Activated gamma-delta T cell treated with Interleukin-2 at 50 U/mL for 16 hours (primary cell): Measurements from ENCODE around the gene PARD6A.

Experiments
- DNase-seq: peaks from one replicate; pipeline ENCODE4 v3.0.0-alpha.2; 2020

PARD6A gene

DNA sequence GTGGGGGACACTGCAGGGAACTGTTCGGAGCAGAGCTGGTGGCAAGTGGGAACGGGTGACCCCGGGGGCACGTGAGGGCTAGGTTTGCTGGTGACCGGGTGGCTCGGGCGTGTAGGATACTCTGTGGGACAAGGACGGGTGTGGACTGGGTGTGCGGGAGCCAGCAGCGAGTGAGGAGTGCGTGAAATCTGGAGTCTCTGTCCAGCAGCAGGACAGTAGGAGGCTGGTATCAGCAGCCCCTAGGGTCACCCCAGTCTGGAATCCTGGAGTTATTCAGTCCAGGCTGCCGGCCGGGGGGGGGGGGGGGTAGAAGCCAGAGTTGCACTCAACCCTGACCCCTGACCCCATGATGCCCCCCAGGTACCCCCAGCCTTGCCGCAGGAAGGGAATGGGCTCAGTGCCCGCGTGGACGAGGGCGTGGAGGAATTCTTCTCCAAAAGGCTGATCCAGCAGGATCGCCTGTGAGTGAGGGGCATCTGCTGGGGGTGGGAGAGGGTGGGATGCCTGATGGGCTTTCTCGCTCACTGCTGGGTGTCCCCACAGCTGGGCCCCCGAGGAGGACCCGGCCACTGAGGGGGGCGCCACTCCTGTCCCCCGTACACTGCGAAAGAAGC lies 6.9 kb upstream of the PARD6A start:
- DNase-seq = no peak

DNA sequence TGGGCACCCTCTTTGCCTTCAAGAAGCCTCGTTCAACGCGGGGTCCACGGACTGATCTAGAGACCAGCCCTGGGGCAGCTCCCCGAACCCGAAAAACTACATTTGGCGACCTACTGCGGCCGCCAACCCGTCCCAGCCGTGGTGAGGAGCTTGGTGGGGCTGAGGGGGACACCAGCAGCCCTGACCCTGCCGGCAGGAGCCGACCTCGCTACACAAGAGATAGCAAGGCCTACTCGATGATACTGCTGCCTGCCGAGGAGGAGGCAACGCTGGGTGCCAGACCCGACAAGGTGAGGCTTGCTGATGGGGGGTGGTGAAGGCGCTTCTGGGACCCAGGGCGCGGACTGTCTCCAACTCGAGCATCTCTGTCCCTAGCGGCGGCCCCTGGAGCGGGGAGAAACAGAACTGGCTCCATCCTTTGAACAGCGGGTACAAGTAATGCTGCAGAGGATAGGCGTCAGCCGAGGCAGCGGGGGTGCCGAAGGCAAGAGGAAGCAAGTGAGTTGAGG lies 6.3 kb upstream of the PARD6A start:
- no peak for DNase-seq

- no peak for DNase-seq
Observed at GRCh38 chr16:67655363-67655762, 5.4 kb upstream of the PARD6A start.

GRCh38 chr16:67656344-67657016 lies 4.3 kb upstream of the PARD6A start:
- DNase-seq = no peak

DNA sequence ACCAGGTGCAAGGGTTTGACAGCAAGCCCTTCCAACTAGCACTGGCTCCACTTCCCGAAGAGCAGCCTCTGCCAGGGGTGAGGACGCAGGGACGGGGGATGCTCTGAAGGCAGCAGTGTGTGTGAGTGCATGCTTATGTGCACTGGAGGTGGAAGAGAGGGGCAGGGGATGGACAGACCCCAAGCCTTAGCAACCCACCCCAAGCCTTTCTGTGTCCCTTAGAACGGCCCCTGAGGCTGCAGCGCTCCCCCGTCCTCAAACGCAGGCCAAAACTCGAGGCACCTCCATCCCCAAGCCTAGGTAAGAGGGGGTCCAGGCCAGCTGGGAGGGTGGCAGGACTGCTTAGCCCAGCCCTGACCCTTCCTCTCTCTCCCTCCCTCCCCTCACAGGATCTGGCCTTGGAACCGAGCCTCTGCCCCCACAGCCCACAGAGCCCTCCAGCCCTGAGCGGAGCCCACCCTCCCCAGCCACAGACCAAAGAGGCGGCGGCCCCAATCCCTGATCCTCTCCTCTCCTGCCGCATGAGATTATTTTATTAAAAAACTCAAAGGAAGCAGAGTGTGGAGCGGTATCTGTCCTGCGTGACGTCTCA lies 3.6 kb upstream of the PARD6A start:
- no peak for DNase-seq

- DNase-seq = no peak
Observed at GRCh38 chr16:67657751-67658518, 2.8 kb upstream of the PARD6A start.

DNA sequence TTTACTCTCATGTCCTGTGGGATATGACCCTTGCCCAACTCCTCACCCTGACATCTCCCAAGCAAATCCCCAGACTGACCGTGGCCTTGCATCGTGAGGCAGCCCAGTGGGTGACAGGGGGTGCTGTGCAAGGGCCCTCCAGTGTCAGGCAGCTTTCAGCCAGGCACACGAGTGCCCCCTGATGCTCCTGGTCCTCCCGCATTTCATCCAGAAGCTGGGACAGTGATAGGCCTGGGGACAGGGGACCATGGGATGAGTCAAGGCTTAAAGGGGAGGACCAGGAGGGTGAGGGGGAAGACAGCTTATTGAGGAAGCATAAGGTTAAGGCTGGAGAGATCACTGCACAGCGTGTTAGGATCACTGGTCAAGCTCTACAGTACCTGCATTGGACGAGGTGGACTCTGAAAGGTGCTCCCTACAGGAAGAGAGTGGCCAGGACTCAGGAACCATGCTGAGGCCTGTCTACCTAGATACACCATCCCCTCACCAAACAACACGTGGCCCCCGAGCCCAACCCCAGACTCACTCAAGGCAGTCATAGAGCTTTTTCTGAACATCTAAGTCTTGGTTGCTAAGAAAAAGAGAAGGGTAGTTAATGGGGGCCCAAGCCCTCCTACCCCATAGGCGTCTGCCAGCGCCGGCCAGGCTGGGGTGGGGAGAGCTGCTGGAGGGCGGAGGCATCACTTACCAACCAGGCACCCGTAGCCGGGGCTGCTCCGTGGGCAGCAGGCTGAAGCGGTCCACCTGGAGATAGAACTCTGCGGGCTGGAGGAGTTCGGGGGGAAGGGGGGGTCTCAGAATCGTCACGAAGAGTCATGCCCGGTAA lies 1.7 kb upstream of the PARD6A start:
- DNase-seq = no peak

GRCh38 chr16:67659675-67660563 lies 841 bp upstream of the PARD6A start, which contains the start of gene ACD:
TSS of gene ACD (minus strand) at chr16:67660260. CDS start at chr16:67660220, 40 bp downstream.
- DNase-seq = peak; percentile 91

DNA sequence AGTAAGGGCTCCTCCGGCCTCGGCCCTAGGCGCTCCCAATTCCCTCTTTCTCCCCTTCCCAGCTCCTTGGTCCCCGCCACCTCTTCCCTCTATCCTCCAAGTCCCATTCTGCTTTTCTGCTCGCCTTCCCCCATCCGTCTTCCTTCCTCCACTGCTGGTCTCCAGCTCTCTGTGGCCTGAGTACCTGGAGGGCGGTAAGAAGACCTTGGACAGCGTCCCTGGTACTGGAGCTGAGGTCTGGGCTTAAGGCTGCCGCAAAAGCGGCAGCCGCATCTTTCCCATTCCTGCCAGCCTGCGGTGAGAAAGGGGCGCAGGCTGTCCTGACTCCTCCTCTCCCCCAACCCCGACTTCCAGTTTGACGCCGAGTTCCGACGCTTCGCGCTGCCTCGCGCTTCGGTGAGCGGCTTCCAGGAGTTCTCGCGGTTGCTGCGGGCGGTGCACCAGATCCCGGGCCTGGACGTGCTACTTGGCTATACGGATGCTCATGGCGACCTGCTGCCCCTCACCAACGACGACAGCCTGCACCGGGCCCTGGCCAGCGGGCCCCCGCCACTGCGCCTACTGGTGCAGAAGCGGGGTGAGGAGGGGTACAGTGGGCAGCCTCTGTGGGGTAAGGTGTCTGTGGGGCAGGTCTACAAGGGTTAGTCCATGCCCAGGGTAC lies 471 bp downstream of the PARD6A start:
- no peak for DNase-seq

DNA sequence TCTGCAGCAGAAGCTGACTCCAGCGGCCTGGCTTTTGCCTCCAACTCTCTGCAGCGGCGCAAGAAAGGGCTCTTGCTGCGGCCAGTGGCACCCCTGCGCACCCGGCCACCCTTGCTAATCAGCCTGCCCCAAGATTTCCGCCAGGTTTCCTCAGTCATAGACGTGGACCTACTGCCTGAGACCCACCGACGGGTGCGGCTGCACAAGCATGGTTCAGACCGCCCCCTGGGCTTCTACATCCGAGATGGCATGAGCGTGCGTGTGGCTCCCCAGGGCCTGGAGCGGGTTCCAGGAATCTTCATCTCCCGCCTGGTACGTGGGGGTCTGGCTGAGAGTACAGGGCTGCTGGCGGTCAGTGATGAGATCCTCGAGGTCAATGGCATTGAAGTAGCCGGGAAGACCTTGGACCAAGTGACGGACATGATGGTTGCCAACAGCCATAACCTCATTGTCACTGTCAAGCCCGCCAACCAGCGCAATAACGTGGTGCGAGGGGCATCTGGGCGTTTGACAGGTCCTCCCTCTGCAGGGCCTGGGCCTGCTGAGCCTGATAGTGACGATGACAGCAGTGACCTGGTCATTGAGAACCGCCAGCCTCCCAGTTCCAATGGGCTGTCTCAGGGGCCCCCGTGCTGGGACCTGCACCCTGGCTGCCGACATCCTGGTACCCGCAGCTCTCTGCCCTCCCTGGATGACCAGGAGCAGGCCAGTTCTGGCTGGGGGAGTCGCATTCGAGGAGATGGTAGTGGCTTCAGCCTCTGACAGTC lies 1.3 kb downstream of the PARD6A start:
- no peak for DNase-seq

DNA sequence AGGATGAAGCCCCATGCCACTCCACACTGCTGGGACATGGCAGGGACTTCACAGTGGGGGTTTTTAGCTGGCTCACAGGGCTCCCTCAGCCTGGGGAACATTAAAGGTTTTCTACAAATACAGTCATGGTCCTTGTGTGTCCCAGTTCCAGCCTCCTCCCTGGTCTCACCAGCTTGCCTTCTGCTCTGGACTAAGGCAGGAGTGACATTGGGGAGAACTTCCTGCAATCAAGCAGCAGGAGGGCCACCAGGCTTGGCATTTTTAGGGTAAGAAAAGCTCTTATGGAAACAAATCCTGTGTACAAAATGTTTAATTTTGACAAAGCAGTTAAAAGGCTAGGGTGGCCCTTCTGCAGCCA lies 1.9 kb downstream of the PARD6A start:
- no peak for DNase-seq

DNA sequence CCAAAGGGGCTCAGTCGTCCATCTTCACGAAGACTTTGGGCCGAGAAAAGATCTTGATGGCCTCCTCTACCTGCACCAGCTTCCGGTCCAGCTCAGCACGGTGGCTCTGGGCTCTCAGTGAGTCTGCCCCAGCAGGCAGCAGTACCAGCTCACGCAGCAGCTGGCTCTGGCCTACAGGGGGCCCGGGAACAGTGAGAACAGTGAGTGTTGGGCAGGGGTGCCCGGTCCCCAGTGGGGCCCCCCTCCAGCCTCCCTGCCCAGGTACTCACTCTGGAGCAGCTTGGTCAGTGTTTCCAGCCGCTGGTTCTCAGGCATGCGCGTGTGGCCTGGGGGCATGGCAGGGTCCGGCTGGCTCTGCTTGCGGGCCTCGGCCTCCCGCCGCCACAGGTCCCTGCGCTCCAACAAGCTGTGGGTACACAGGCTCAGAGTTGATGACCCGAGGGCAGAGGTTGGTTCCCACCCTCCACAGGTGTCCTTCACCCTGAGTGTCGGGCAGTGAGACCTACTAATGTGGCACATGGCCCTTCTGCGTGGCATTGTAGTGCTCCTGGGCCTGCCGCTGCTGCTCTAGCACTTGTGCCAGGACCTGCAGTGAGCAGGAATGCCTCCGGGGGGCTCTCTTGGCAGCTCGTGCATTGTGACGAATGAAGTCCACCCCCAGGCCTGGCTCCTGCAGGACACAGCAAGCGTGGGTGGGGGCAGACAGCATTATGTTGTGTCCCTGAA lies 2.6 kb downstream of the PARD6A start:
- DNase-seq = no peak

GRCh38 chr16:67663877-67664222 lies 3.1 kb downstream of the PARD6A start:
- no peak for DNase-seq

- no peak for DNase-seq
Observed at GRCh38 chr16:67664258-67664657, 3.5 kb downstream of the PARD6A start.

DNA sequence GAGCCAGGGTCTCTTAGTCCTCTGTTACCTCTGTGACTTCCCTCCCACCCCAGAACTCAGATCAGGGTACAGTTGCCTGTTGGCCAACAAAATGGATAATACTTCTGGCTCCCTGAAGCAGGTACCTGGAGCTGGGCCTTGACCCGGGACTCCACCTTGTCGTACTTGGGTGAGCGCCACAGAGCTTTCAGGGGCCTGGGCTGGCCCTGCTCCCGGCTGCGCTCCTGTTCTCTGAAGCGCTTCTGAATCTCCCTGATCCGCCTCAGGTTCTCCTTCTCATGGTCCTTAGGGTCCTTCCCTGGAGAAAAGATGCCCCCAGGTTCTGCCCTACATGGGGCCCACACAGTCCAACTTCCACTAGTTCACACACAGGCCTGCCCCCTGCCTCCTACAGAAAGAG lies 4.1 kb downstream of the PARD6A start:
- DNase-seq = no peak

GRCh38 chr16:67665598-67665997 lies 4.8 kb downstream of the PARD6A start:
- no peak for DNase-seq

GRCh38 chr16:67666032-67666551 lies 5.3 kb downstream of the PARD6A start:
- no peak for DNase-seq

DNA sequence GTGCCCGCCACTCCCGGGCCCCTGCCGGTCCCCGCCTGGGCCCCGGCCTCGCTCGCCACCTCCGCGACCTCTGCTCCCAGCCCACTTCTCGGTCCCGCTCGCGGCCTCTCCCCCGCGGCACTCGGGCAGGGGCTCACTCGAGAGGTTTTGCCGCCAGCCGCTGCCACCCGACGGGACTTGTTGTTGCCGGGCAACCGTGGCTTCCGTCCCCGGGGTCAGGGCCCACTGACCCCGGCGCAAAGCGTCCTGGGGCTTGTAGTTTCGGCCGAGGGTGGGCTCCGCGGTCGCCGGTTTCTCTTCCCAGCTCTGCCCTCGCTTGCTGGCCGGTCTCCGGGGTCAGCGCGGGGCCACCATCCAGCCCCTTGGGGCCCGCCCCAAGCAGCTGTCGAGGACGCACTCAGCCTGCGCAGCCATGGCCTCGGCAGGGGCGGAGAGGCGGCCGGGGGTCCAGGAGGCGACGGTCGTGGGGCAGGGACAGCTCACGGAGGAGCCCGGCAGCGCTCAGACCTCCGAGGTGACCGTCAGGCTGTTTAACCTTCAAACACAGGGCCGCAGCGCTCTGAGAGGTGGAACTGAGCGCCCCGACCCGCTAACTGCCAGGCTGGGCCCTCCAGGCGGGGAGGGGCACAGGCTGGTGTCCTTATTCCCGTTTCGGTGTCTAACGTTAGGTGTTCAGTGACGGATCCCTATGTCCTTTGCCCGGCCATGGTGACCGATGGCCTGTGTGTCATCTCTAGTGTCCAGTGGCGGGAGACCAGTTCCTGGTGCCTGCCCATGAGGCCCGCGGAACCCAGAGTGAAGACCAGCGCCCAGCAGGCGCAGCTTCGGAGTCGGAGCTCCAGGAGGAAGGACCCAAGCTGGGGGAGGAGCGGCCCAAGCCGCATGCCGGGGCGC lies 6.0 kb downstream of the PARD6A start, which contains the start of the genes C16orf86 and ENKD1:
C16orf86 (plus strand) TSS at position 256 of the 894 bp plus-strand sequence; CDS start at position 413, 157 bp downstream.
ENKD1 (minus strand) TSS at position 192 of the 894 bp plus-strand sequence. CDS start 308 bp downstream, outside the sequence.
- peak; percentile 78 for DNase-seq
